ENCODE results near the gene H2BK1. TPM values are rescaled to one million over a fixed set of nuclear protein-coding genes. Genes with fewer than 3 reads are reported as not detected.
A peak's percentile ranks its signal among the peaks of the same experiment; 100 is the strongest.

The H2BK1 gene
- total RNA-seq, 1 donor from 2014 or later = not detected

DNA sequence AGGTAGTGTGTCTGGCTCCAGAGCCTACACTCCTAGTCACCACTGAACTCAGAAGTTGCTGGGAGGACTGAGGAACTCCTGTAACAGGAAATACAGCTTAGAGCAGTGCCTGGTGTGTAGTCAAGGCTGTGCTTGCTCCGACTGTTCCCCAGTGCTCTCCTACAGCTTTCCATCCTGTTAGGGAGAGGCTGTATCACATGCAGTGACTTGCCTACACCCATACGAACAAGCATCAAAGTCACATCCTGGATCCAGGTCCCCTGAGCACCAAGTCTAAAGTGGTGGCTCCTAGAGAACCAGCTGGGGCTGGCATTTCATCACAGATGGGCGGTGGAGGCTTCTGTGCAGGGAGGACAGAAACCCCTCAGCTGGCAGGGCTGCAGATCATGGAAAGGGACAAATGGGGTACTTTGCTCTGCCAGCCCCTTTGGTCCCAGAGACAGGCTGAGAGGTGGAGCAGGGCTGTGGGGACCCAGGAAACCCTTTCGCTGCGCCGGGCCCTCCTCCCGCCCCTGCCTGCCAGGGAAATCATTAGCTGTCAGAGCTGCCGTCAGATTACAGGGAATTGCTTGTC, 30.9 kb downstream of the H2BK1 start:
- no peak overlapping the region for H3K4me3 ChIP-seq (ENCODE audit: low read depth, low read length)
- peak; percentile 42 for DNase-seq (ENCODE audit: low read depth)
- H3K27me3 ChIP-seq (ENCODE audit: control insufficient read depth, insufficient read depth, low read length) = peaks cover 6% of the 10 kb centered on the region
- TF ChIP-seq, protein P1, sequence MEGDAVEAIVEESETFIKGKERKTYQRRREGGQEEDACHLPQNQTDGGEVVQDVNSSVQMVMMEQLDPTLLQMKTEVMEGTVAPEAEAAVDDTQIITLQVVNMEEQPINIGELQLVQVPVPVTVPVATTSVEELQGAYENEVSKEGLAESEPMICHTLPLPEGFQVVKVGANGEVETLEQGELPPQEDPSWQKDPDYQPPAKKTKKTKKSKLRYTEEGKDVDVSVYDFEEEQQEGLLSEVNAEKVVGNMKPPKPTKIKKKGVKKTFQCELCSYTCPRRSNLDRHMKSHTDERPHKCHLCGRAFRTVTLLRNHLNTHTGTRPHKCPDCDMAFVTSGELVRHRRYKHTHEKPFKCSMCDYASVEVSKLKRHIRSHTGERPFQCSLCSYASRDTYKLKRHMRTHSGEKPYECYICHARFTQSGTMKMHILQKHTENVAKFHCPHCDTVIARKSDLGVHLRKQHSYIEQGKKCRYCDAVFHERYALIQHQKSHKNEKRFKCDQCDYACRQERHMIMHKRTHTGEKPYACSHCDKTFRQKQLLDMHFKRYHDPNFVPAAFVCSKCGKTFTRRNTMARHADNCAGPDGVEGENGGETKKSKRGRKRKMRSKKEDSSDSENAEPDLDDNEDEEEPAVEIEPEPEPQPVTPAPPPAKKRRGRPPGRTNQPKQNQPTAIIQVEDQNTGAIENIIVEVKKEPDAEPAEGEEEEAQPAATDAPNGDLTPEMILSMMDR (IDR thresholded peaks at IDR 0.05; ENCODE audit: insufficient read depth, low read length, severe bottlenecking) = no peak
- FAIRE-seq = peak; percentile 90
- no peaks in the 10 kb centered on the region for H3K36me3 ChIP-seq (ENCODE audit: control insufficient read depth, insufficient read depth, low read length)

DNA sequence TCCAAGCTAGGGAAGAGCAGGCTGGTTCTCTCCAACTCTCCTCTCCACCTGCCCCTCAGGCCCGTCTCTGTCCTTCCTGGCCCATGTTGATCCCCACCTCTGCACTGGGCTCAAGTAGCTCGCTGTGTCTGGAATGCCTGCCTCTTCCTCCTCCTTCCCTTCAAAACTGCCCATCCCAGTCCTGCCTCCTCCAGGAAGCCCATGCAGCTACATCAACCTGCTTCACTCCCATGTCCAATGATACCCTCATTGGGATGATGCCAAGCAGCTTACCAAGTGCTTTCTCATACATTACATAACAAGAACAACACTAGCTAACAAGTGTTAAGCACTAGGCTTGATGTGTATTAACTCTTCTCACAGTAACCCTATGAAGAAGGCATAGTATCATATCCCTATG, 31.5 kb downstream of the H2BK1 start:
- FAIRE-seq = no peak
- TF ChIP-seq, protein P1 (IDR thresholded peaks at IDR 0.05; ENCODE audit: insufficient read depth, low read length, severe bottlenecking) = no peak
- Histone ChIP-seq H3K4me3 (ENCODE audit: low read depth, low read length) (no peak overlapping the region), H3K27me3 (ENCODE audit: control insufficient read depth, insufficient read depth, low read length) (peaks cover 6% of the 10 kb centered on the region), H3K36me3 (ENCODE audit: control insufficient read depth, insufficient read depth, low read length) (no peaks in the 10 kb centered on the region)
- no peak for DNase-seq (ENCODE audit: low read depth)

DNA sequence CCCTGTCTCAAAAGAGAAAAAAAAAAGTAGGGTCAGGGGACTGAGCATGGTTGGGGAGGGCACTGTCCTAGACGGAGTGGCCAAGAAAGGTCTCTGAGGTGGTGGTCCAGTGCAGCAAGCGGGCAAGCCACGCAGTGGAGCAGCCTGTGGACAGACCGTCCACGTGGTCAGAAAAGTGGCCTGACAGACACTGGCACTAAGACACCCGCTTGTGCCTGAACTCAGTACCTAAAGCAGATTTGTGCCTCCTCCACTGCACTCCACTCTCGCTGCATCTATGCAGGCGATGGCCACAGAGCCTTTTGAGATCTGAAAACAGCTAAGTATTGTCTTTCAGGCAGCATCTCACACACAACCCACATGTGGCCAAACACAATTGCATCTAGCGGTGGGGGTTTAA, 32.1 kb downstream of the H2BK1 start:
- Histone ChIP-seq H3K4me3 (ENCODE audit: low read depth, low read length) (no peak overlapping the region), H3K27me3 (ENCODE audit: control insufficient read depth, insufficient read depth, low read length) (peaks cover 7% of the 10 kb centered on the region), H3K36me3 (ENCODE audit: control insufficient read depth, insufficient read depth, low read length) (no peaks in the 10 kb centered on the region)
- FAIRE-seq (no peak), DNase-seq (ENCODE audit: low read depth) (no peak)
- TF ChIP-seq, protein P1 (IDR thresholded peaks at IDR 0.05; ENCODE audit: insufficient read depth, low read length, severe bottlenecking) = no peak

DNA sequence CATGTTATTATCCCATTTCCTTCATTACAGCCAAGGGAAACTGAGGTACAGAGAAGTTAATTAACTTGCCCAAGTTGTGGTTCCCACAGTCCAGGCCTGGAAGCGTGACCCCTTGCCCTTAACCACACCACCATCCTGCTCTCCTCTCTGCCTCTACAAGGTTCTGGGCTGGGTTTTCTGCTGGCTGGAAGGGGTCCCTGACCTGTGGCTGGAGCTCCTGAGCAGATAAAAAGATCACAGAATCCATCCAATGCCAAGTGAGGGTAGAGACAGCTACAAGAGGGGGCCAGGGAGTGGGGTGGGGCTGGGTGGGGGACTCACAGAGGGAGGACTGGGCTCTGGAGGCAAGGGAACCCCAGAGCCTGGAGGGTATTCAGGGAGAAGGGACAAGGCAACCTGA, 33.0 kb downstream of the H2BK1 start:
- peaks cover 9% of the 10 kb centered on the region for H3K27me3 ChIP-seq (ENCODE audit: control insufficient read depth, insufficient read depth, low read length)
- no peak for DNase-seq (ENCODE audit: low read depth)
- TF ChIP-seq, protein P1 (IDR thresholded peaks at IDR 0.05; ENCODE audit: insufficient read depth, low read length, severe bottlenecking) = no peak
- no peak overlapping the region for H3K4me3 ChIP-seq (ENCODE audit: low read depth, low read length)
- FAIRE-seq = no peak
- no peaks in the 10 kb centered on the region for H3K36me3 ChIP-seq (ENCODE audit: control insufficient read depth, insufficient read depth, low read length)

DNA sequence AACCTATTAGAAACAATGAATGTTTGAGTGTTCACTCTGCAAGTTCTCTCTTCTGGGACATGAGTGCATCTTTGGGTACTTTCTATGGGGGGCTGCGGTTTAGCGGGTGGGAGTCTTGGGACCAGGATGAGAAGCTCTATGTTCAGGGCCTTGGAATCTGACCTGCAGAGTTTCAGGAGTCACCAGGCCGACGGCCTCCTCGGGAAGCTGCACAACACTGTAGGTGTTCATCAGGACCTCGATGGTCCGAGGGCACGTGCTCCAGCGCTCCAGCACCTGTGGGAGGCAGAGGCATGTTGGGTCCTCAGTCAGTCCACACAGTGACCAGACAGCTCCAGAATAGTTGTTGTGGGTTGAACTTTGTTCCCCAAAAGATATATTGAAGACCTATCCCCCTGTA, 33.9 kb downstream of the H2BK1 start:
- Histone ChIP-seq H3K27me3 (ENCODE audit: control insufficient read depth, insufficient read depth, low read length) (peaks cover 9% of the 10 kb centered on the region), H3K36me3 (ENCODE audit: control insufficient read depth, insufficient read depth, low read length) (no peaks in the 10 kb centered on the region), H3K4me3 (ENCODE audit: low read depth, low read length) (no peak overlapping the region)
- no peak for FAIRE-seq
- no peak for DNase-seq (ENCODE audit: low read depth)
- TF ChIP-seq, protein P1 (IDR thresholded peaks at IDR 0.05; ENCODE audit: insufficient read depth, low read length, severe bottlenecking) = no peak

DNA sequence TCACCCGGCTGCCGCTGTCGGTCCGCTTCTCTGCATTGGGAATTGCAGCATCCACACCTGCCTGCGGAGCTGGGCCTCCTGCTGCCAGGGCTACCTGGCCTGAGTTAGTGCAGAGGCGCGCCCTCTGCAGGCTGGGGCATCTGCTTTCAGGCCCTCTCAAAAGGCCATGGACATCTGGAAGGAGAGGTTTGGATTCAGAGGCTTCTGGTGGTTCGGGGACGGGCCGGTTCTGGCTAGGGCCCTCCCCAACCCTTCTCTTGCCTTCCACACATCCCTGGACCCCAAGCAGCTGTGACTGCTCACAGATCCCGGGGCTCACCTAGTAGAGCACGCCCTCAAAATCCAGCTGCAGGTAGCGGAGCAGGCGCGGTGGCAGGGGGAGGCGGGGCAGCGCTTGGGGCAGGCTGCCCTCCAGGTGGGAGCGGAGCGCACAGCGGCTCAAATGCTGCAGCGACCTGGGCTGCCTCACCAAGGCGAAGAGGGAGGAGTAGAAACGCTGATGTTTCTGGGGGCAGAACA, 34.4 kb downstream of the H2BK1 start:
- Histone ChIP-seq H3K27me3 (ENCODE audit: control insufficient read depth, insufficient read depth, low read length) (peaks cover 9% of the 10 kb centered on the region), H3K36me3 (ENCODE audit: control insufficient read depth, insufficient read depth, low read length) (no peaks in the 10 kb centered on the region), H3K4me3 (ENCODE audit: low read depth, low read length) (no peak overlapping the region)
- TF ChIP-seq, protein P1 (IDR thresholded peaks at IDR 0.05; ENCODE audit: insufficient read depth, low read length, severe bottlenecking) = peak; percentile 4
- DNase-seq (ENCODE audit: low read depth) (no peak), FAIRE-seq (no peak)
